ENCODE results near the gene PCK2.

PCK2 gene

DNA sequence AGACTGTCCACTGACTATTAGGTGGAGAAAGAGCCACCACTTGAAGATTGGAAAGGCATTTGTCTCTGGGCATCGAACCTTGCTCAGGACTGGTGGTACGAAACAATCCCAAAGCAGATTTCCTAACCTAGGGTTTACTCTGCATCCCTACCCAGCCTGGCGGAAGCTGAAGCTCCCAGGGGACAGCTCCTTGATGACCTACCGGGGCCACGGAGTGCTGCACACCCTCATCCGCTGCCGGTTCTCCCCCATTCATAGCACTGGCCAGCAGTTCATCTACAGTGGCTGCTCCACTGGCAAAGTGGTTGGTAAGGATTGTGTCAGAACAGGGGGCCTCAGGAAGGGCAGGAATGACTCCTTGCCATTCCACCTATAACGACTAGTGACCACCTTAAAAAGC lies 27.1 kb downstream of the PCK2 start:
- no peak for DNase-seq

DNA sequence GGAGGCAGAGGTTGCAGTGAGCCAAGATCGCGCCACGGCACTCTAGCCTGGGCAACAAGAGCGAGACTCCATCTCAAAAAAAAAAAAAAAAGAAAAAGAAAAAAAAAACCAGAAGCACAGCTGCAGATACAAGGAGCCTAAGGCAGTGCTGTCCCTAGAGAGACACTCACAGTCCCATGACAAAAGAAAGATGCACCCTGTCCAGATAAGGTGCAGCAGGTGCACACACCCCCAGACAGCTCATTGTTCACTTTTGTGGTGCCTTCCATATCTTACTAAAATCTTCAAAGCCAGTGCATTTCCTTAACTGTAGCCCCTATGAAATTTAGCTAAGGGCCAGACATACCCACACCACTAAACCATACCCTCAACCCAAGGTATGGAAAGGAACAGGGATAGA lies 28.3 kb downstream of the PCK2 start:
- DNase-seq: no peak

DNA sequence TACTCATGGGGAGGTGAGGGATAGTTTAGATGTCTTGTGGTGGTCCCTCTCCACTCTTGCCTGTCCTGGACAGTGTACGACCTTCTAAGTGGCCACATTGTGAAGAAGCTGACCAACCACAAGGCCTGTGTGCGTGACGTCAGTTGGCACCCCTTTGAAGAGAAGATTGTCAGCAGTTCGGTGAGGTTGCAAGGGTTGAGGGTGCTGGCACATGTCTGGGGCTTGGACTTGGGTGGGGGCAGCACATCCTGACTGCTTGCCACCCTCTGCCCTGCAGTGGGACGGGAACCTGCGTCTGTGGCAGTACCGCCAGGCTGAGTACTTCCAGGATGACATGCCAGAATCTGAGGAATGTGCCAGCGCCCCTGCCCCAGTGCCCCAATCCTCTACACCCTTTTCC lies 28.8 kb downstream of the PCK2 start:
- no peak for DNase-seq

- DNase-seq: no peak
Observed at GRCh38 chr14:24123424-24124417, 29.6 kb downstream of the PCK2 start.

GRCh38 chr14:24126939-24127338 lies 32.8 kb downstream of the PCK2 start:
- DNase-seq: no peak

DNA sequence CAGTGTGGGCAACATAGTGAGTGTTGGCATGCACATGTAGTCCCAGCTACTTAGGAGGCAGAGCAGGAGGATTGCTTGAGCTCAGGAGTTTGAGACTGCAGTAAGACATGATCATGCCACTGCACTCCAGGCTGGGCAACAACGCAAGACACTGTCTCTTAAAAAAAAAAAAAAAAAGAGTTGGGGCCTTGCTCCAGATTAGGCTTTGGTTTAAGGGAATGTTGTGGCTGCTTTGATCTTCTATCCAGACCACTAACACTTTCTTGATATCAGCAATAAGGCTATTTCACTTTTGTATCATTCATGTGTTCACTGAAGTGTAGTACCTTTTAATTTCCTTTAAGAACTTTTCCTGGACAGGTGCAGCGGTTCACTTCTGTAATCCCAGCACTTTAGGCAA lies 33.6 kb downstream of the PCK2 start:
- no peak for DNase-seq

DNA sequence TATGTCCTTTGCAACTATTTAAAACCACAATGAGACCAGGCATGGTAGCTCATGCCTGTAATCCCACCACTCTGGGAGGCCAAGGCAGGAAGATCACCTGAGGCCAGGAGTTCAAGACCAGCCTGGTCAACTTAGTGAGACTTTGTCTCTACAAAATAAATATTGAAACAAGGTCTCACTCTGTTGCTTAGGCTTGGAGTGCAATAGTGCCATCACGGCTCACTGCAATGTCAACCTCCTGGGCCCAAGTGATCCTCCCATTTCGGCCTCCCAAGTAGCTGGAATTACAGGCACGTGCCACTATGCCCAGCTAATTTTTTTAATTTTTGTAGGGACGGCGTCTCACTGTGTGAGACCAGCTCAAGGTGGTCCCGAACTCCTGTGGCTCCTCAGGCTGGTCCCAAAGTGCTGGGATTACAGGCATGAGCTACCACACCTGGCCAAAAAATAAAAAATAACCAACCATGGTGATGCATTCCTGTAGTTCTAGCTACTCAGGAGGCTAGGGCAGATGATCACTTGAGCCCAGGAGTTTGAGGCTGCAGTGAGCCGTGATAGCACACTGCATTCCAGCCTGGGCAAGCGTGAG lies 35.4 kb downstream of the PCK2 start:
- DNase-seq: no peak

- DNase-seq: no peak
Observed at GRCh38 chr14:24130380-24130716, 36.2 kb downstream of the PCK2 start, which contains the start of gene FITM1. Gene FITM1, plus strand, starts transcription at chr14:24130659. Its CDS starts 905 bp downstream, at chr14:24131564.

DNA sequence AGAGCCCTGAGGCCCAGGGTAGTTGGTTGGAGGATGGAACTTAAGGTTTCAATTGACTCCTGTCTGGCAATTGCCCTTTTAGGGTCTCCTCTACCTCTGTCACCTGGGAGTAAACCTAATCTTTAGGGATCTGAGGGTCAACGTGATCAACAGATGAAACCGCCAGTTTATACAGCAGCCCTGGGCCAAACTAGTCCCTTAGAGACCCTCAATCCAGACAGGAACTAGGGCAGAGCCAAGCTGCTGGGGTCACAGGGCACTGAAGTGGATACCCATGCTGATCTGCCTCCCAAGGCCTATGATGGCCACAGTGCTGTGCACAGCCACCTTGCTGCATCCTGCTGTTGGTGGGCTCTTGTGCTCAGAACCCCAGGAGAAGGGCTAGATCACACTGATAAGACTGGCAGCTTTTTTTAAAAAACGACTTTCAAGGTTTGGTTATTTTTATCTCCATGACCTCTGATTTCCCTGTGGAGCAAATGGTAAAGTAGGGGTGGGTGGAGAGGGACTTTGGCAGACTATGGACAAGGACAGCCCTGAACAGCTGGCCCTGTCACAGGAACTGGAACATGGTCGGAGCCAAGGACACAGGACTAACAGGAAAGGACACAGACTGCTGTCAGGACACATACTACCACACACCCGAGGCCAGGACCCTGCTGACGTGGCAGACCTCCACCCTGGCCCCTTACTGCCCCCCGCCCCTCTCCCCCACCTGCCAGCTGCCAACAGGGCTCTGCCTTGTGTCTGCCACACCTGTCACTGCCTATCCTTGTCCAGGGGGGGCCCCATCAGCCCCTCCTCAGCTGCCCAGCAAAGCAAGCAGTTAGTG lies 36.8 kb downstream of the PCK2 start:
- DNase-seq: no peak

GRCh38 chr14:24131549-24131966 lies 37.4 kb downstream of the PCK2 start:
- DNase-seq: no peak

DNA sequence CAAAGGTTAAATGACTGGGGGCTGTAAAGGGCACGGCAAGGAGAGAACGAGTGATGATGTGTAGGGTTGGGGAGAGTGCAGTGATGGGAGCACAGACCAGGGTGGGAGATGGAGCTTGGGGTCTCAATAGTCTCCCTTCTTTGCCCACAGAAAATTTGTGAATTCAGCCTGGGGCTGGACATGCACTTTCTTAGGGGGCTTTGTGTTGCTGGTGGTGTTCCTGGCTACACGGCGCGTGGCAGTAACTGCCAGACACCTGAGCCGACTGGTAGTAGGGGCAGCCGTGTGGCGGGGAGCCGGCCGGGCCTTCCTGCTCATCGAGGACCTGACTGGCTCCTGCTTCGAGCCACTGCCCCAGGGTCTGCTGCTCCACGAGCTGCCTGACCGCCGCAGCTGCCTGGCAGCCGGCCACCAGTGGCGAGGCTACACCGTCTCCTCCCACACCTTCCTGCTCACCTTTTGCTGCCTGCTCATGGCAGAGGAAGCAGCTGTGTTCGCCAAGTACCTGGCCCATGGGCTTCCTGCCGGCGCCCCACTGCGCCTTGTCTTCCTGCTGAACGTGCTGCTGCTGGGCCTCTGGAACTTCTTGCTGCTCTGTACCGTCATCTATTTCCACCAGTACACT lies 38.1 kb downstream of the PCK2 start:
- no peak for DNase-seq

GRCh38 chr14:24132976-24133375 lies 38.9 kb downstream of the PCK2 start:
- no peak for DNase-seq

DNA sequence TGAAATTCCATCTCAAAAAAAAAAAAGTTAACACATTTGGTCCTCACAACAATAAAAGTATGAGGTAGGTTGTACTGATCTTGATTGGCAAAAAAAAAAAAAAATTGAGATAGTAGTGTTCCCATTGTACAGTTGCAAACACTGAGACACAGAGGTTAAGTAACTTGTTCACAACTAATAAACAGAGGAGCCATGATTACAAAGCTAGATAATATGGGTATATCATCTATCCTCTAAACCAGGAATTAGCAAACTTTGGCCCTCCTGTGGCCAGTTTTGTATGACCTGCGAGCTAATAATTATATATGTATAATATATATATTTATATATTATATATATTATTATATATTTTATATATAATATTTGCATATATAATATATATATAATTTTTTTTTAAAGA lies 39.6 kb downstream of the PCK2 start:
- DNase-seq: no peak

- no peak for DNase-seq
Observed at GRCh38 chr14:24135584-24135833, 41.4 kb downstream of the PCK2 start.

GRCh38 chr14:24135834-24136683 lies 41.9 kb downstream of the PCK2 start, which contains the start of gene PSME1:
Gene PSME1, plus strand, starts transcription at chr14:24136194. Its CDS starts 69 bp downstream, at chr14:24136263.
- peak; percentile 91 for DNase-seq

DNA sequence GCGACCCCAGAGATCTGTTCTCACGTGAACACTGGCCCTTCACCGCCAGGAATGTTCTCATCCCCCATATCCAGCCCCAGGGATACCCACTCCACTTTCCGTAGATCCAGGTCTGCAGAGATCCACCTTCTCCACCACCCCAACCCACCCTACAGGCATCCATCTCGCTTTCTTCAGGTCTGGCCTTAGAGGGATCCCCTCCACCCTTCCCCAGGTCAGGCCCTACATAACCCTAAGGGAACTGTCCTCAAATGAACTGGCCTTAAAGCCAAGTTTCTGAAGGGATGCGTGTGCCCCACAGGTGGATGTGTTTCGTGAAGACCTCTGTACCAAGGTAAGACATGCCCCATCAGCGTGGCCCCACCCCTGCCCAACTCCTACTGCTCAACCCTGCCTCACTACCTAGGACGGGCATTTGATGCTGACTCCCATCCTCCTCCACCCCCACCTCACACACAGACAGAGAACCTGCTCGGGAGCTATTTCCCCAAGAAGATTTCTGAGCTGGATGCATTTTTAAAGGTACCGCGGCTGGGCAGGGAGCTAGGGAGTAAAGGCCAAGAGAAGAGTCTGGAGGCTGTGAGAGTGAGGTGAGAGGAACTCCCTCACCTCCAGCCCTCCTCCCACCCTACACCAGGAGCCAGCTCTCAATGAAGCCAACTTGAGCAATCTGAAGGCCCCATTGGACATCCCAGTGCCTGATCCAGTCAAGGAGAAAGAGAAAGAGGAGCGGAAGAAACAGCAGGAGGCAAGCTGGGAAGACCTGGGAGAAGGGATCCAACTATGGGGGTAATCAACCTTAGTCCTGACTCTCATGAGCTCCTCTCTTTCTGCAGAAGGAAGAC lies 42.8 kb downstream of the PCK2 start:
- DNase-seq: no peak

- no peak for DNase-seq
Observed at GRCh38 chr14:24137529-24138395, 43.7 kb downstream of the PCK2 start.

GRCh38 chr14:24138396-24139271 lies 44.5 kb downstream of the PCK2 start:
- no peak for DNase-seq

GRCh38 chr14:24139272-24139934 lies 45.3 kb downstream of the PCK2 start:
- no peak for DNase-seq

Measured in CD4-positive, alpha-beta T cell treated with Interferon gamma for 1 hour (primary cell).